HG03520 (cell line): Measurements from ENCODE around the gene MBTPS2.
"Not testable (repeated sequence)": the region's sequence is repeated elsewhere in the genome, so short reads cannot be mapped to it uniquely, and the experiment has no call there.

Experiments used
- ATAC-seq: cut with Tn5 transposase; IDR thresholded peaks from one replicate; pipeline ENCODE4 v1.9.1; 2021; ENCODE audit warnings: mild to moderate bottlenecking, moderate library complexity; ENCODE audit not compliant: unreplicated experiment

The MBTPS2 gene

GRCh38 chrX:21839334-21840192 is at the start of gene MBTPS2:
Gene MBTPS2, plus strand, starts transcription at chrX:21839617. Its CDS starts 118 bp downstream, at chrX:21839735.
- ATAC-seq = peak; percentile 81

- peak; percentile 75 for ATAC-seq
Measured at GRCh38 chrX:21798677-21799219, 40.7 kb upstream of the MBTPS2 start.

GRCh38 chrX:21799767-21800166 is 39.6 kb upstream of the MBTPS2 start:
- ATAC-seq = no peak

GRCh38 chrX:21800344-21800770 is 39.1 kb upstream of the MBTPS2 start:
- ATAC-seq = no peak

GRCh38 chrX:21802054-21802670 is 37.3 kb upstream of the MBTPS2 start:
- ATAC-seq = no peak

- no peak for ATAC-seq
Measured at GRCh38 chrX:21802839-21803238, 36.6 kb upstream of the MBTPS2 start.

- ATAC-seq = no peak
Measured at GRCh38 chrX:21806691-21807090, 32.7 kb upstream of the MBTPS2 start.

- no peak for ATAC-seq
Measured at GRCh38 chrX:21811832-21812231, 27.6 kb upstream of the MBTPS2 start.

GRCh38 chrX:21812628-21813027 is 26.8 kb upstream of the MBTPS2 start:
- ATAC-seq = no peak

- ATAC-seq = no peak
Measured at GRCh38 chrX:21813612-21814368, 25.6 kb upstream of the MBTPS2 start.

- no peak for ATAC-seq
Measured at GRCh38 chrX:21816136-21816535, 23.3 kb upstream of the MBTPS2 start.

GRCh38 chrX:21820170-21820569 is 19.2 kb upstream of the MBTPS2 start:
- ATAC-seq = not testable (repeated sequence)

- no peak for ATAC-seq
Measured at GRCh38 chrX:21821875-21822274, 17.5 kb upstream of the MBTPS2 start.

GRCh38 chrX:21831496-21831895 is 7.9 kb upstream of the MBTPS2 start:
- no peak for ATAC-seq

GRCh38 chrX:21837056-21837455 is 2.4 kb upstream of the MBTPS2 start:
- ATAC-seq = no peak

GRCh38 chrX:21838937-21839333 is 482 bp upstream of the MBTPS2 start:
- no peak for ATAC-seq

GRCh38 chrX:21840193-21840545 is 752 bp downstream of the MBTPS2 start:
- ATAC-seq = no peak

GRCh38 chrX:21843179-21843578 is 3.8 kb downstream of the MBTPS2 start:
- no peak for ATAC-seq

- no peak for ATAC-seq
Measured at GRCh38 chrX:21845096-21845495, 5.7 kb downstream of the MBTPS2 start.

- no peak for ATAC-seq
Measured at GRCh38 chrX:21847342-21847741, 7.9 kb downstream of the MBTPS2 start.

GRCh38 chrX:21853578-21853977 is 14.2 kb downstream of the MBTPS2 start:
- no peak for ATAC-seq
